ENCODE measurements around the gene LMOD3.

GRCh38 chr3:69087030-69087791, 35.2 kb downstream of the LMOD3 start:
- TF ChIP-seq POLR2A (IDR thresholded peaks at IDR 0.05; ENCODE audit: low read length) (no peak), GATA1 (IDR thresholded peaks at IDR 0.05; ENCODE audit: low read depth, low read length) (no peak)

Data from erythroblast (primary cell).